NOMO-1 (cell line): ENCODE measurements around the gene LEKR1.
"Not testable (repeated sequence)": the region's sequence is repeated elsewhere in the genome, so short reads cannot be mapped to it uniquely, and the experiment has no call there.

Source experiments
- DNase-seq, 2 experiments: peaks; one replicate each; lab custom pipeline; 2025; ENCODE audit not compliant: unreplicated experiment in 2 of 2; lab: John Stamatoyannopoulos, UW

The LEKR1 gene

DNA sequence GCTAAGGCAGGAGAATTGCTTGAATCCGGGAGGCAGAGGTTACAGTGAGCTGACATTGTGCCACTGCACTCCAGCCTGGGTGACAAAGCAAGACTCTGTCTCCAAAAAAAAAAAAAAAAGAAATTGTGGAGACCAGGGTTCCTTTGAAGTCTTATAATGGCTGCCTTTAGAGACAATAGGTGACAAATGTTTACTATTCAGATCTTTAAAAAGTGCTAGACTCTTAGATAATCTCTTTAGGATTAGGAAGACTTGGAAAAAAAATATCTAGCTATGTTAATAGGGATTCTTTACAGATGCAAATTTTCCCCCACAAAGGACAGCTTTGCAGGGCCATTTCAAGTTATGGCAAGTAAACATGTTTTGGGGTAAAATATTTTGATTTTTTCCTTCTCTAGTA, 71.7 kb downstream of the LEKR1 start:
- DNase-seq, result not testable (repeated sequence)

DNA sequence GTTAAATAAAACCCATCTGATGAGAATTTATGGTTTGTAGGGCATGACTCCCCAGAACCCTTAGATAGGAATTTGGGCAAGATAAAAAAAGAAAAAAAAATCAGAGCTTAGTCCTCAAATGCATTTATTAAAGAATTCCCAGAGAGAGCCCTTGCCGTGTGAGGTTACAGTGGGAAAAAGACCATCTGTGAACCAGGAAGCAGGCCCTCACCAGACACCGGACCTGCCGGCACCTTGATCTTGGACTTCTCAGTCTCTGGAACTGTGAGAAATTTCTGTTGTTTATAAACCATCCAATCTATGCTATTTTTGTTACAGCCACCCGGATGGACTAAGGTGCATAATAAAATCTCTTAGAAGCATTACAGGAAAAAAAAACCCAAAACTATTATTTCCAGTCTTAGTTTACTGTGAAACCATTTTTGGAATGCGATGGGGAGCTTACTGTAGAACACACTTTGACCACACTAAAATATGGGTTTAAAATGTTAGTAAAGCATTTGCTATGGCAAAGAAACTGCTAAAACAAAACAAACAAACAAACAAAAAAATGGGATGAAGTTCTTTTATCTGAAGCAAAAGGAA, 72.2 kb downstream of the LEKR1 start:
- no peak for DNase-seq

DNA sequence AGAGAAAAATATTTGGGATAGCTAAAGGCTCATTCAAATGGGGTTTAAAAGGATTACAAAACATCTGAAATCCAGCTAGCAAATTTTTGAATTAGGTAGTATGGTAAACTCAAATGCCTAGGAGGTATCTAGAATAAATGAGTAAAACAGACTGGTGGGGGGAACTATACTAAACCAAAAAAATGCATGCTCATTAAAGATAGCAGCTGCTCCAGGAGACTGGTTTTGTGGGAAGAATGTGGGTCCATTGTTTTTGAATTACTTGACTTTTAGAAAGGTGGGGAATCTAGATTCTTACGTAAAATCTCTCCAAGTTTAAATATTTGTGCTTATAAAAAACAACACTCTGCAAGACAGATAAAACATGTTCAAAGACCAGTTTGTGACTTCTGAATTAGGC, 73.8 kb downstream of the LEKR1 start:
- DNase-seq, result no peak

DNA sequence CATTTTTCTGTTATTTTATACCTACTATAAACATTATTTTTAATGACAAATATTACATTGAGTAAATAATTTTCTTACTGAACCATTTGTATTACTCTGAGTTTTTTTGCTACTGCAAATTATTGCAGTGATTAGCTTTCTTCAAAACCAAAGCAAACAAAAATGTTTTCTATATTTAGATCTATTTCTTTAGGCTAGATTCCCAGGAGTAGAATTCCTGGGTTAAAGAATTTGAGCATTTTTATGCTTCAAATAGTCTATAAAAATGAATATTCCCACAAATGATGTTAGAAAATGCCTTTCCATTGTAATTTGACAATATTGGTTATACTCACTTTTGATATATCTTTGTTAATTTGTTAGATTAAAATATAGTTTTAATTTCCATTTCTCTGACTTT, 76.8 kb downstream of the LEKR1 start:
- no peak for DNase-seq

GRCh38 chr3:156906275-156906674, 80.1 kb downstream of the LEKR1 start:
- DNase-seq, result no peak

DNA sequence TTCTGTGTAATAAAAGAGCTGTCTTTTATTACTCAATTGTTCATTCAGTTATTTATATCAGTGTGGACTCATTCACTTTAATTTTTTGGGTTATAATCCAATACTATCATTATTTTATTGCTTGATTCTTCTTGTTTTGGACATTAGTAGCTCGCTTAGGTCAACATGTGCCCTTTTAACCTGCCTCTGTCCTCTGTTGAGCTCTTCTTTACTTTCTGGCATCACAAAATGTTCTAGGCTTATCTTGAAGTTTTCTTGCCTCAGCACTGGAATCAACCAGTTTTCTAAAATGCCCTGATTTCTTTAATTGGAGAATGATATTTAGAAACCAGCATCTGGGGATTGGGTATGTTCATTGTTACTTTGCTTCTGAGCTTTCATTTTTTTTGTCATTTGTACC, 82.2 kb downstream of the LEKR1 start:
- DNase-seq, result no peak

GRCh38 chr3:156910022-156910421, 83.9 kb downstream of the LEKR1 start:
- no peak for DNase-seq

DNA sequence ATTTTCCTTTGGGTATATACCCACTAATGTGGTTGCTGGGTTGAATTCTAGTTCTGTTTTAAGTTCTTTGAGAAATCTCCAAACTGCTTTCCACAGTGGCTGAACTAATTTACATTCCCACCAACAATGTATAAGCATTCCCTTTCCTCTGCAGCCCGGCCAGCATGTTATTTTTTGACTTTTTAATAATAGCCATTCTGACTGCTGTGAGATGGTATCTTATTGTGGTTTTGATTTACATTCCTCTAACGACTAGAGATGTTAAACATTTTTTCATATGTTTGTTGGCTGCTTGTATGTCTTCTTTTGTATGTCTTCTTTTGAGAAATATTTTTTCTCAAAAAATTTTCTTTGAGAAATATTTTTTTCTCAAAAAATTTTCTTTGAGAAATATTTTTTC, 84.7 kb downstream of the LEKR1 start:
- not testable (repeated sequence) for DNase-seq

DNA sequence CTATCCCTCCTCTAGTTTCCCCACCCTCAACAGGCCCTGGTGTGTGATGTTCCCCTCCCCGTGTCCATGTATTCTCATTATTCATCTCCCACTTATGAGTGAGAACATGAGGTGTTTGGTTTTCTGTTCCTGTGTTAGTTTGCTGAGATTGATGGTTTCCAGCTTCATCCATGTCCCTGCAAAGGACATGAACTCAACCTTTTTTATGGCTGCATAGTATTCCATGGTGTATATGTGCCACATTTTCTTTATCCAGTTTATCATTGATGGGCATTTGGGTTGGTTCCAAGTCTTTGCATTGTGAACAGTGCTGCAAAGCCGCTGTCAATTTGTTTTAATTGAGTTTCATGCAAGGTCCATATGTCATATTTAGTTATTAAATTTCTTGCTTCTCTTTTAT, 88.1 kb downstream of the LEKR1 start:
- DNase-seq, result not testable (repeated sequence)

DNA sequence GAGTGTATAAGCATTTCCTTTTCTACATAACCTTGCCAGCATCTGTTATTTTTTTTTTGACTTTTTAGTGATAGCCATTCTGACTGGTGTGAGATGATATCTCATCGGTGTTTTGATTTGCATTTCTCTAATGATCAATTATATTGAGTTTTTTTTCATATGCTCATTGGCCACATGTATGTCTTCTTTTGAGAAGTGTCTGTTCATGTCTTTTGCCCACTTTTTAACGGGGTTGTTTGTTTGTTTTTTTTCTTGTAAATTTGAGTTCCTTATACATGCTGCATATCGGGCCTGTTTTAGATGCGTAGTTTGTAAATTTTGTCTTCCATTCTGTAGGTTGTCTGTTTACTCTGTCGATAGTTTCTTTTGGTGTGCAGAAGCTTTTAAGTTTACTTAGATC, 89.2 kb downstream of the LEKR1 start:
- no peak for DNase-seq

DNA sequence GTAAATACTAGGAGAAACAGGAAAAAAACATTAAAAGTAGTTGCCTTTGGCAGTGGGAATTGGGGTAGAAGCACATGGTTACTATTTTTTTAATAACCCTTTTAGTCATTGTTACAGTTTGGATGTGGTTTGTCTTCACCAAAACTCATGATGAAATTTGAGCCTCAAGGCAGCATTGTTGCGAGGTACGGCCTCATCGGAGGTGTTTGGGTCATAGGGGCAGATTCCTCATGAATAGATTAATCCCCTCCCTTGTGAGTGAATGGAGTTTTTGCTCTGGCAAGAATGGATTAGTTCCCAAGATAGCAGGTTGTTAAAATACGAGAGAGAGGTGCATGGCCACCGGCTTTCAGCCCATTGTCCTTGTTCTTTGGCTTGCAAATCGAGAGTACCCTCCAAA, 92.6 kb downstream of the LEKR1 start:
- DNase-seq, result no peak

- no peak for DNase-seq
Measured at GRCh38 chr3:156919818-156920217, 93.7 kb downstream of the LEKR1 start.

DNA sequence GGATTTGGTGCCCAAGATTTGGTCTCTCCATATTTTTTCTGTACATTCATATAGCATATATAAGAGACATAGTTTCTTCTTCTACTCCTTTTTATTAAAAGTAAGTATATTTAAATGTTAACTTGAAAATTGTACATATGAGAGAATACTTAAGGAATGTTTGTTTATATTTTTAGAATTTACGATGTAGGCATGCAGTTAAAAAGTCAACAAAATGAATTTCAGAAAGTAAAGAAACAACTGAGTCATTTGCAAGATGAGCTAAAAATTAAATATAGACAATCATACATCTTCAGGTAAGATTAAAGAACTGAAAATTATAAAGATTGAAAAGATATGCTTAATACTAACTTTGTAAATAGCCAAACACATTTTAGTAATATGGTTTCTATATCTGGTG, 94.2 kb downstream of the LEKR1 start:
- DNase-seq, result no peak

GRCh38 chr3:156923349-156923748, 97.2 kb downstream of the LEKR1 start:
- DNase-seq, result no peak

GRCh38 chr3:156938724-156939123, 112.6 kb downstream of the LEKR1 start:
- DNase-seq, result no peak

GRCh38 chr3:156939315-156939714, 113.2 kb downstream of the LEKR1 start:
- no peak for DNase-seq

DNA sequence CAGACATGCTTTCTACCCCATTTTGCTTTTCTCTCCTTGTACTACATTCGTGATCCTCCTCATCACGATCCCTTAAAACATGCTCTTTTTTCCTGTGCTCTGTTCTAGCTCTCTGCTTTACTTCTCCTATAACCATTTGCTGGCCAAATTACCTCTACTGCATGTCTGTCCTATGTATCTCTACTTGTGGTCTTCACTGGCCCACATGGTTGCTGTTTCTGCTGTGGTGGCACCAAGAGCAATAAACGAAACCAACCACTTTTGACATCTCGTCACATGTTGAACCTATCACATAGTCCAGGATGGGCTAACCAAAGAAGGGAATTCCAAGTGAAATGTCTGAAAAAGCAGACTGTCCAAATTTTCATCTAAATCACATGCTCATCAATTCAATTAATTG, 115.2 kb downstream of the LEKR1 start:
- DNase-seq, result no peak

DNA sequence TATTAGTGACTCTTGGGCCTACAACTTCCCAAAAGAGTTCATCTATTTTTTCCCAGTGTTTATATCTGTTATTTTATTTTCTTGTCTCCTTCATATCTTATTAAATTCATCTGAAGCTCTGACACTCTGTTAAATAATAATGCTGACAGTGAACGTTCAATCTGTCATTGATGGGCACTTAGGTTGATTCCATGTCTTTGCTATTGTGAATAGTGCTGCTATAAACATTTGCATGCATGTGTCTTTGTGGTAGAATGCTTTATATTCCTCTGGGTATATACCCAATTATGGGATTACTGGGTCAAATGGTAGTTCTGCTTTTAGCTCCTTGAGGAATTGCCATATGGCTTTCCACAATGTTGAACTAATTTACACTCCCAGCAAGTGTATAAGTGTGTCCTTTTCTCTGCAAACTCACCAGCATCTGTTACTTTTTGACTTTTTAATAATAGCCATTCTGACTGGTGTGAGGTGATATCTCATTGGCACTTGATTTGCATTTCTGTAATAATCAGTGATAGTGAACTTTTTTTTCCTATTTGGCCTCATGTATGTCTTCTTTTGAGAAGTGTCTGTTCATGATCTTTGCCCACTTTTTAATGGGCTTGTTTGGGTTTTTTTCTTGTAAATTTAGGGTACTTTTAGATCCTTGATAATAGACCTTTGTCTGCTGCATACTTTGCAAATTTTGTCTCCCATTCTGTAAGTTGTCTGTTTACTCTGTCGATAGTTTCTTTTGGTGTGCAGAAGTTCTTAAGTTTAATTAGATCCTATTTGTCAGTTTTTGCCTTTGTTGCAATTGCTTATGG, 122.5 kb downstream of the LEKR1 start:
- no peak for DNase-seq

GRCh38 chr3:156952011-156952410, 125.9 kb downstream of the LEKR1 start:
- no peak for DNase-seq

- DNase-seq, result no peak
Measured at GRCh38 chr3:156957715-156958114, 131.6 kb downstream of the LEKR1 start.

DNA sequence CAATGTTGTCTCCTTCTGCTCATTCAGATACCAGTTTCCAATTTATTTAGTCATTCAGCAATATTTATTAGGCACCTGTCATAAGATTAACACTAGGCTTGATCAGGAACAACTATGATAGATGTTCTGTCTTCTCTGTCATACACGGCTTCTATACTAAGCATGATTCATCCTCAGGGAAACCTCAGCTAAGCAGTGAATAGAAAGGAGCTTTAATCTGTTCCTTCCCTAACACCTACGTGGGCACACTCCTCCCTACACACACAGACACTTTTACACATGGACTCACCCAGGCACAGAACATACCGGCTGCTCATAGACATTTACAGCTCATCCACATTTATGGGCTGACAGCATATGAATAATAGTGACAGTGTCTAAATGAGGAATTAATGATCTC, 136.9 kb downstream of the LEKR1 start:
- DNase-seq, result no peak

- no peak for DNase-seq
Measured at GRCh38 chr3:156964577-156964976, 138.4 kb downstream of the LEKR1 start.

DNA sequence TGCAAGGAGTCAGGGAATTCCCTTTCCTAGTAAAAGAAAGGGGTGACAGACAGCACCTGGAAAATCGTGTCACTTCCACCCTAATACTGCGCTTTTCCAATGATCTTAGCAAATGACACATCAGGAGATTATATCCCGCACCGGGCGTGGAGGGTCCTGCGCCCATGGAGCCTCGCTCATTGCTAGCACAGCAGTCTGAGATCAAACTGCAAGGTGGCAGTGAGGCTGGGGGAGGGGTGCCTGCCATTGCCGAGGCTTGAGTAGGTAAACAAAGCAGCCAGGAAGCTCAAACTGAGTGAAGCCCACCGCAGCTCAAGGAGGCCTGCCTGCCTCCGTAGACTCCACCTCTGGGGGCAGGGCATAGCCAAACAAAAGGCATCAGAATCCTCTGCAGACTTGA, 140.2 kb downstream of the LEKR1 start:
- not testable (repeated sequence) for DNase-seq
